MV-4-11 (cell line): Measurements from ENCODE around the gene EPS8L3.

ENCODE experiments used
- DNase-seq: peaks from one replicate; lab custom pipeline; 2025; lab: John Stamatoyannopoulos, UW

EPS8L3 gene

GRCh38 chr1:109739738-109740614 lies 23.7 kb downstream of the EPS8L3 start:
- DNase-seq = peak; percentile 12

- no peak for DNase-seq
Observed at GRCh38 chr1:109733236-109733870, 30.4 kb downstream of the EPS8L3 start.

- no peak for DNase-seq
Observed at GRCh38 chr1:109732390-109732881, 31.3 kb downstream of the EPS8L3 start.

- no peak for DNase-seq
Observed at GRCh38 chr1:109730666-109731065, 33.1 kb downstream of the EPS8L3 start.

GRCh38 chr1:109728870-109729269 lies 34.9 kb downstream of the EPS8L3 start:
- no peak for DNase-seq

GRCh38 chr1:109726728-109727373 lies 36.9 kb downstream of the EPS8L3 start:
- no peak for DNase-seq

- no peak for DNase-seq
Observed at GRCh38 chr1:109726007-109726406, 37.7 kb downstream of the EPS8L3 start.

- DNase-seq = no peak
Observed at GRCh38 chr1:109725510-109725909, 38.2 kb downstream of the EPS8L3 start.

GRCh38 chr1:109724933-109725332 lies 38.8 kb downstream of the EPS8L3 start:
- DNase-seq = no peak

GRCh38 chr1:109722908-109723691 lies 40.6 kb downstream of the EPS8L3 start:
- DNase-seq = no peak

- no peak for DNase-seq
Observed at GRCh38 chr1:109721971-109722370, 41.8 kb downstream of the EPS8L3 start.

- peak; percentile 4 for DNase-seq
Observed at GRCh38 chr1:109721042-109721441, 42.7 kb downstream of the EPS8L3 start.

GRCh38 chr1:109719337-109719837 lies 44.3 kb downstream of the EPS8L3 start:
- no peak for DNase-seq

- no peak for DNase-seq
Observed at GRCh38 chr1:109718495-109718894, 45.2 kb downstream of the EPS8L3 start.

- DNase-seq = no peak
Observed at GRCh38 chr1:109717729-109718128, 46.0 kb downstream of the EPS8L3 start.

- no peak for DNase-seq
Observed at GRCh38 chr1:109716570-109717090, 47.1 kb downstream of the EPS8L3 start.

- no peak for DNase-seq
Observed at GRCh38 chr1:109716121-109716520, 47.6 kb downstream of the EPS8L3 start.

GRCh38 chr1:109714661-109715372 lies 48.9 kb downstream of the EPS8L3 start:
- DNase-seq = no peak

GRCh38 chr1:109713636-109714035 lies 50.1 kb downstream of the EPS8L3 start:
- no peak for DNase-seq

GRCh38 chr1:109712321-109712864 lies 51.3 kb downstream of the EPS8L3 start:
- DNase-seq = no peak
